Stomach (tissue), 4 donors: ENCODE measurements around the gene ITIH4.

Experiments
- CTCF ChIP-seq, 7 experiments: fragments of 450-650 bp in 4 of 7; fragments of 200-600 bp in 3 of 7; sonication (generic) in 3 of 7; IDR thresholded peaks; one replicate each; pipeline ENCODE4 v1.5.1; 2016 to 2019; ENCODE audit warnings: antibody characterized with exemption in 7 of 7, control low read depth in 2 of 7, mild to moderate bottlenecking in 1 of 7
- POLR2AphosphoS5 ChIP-seq, 3 donors: sonication (generic); formaldehyde crosslinking; IDR thresholded peaks; one replicate each; pipeline ENCODE4 v1.6.1; 2016; ENCODE audit warnings: antibody characterized with exemption in 3 of 3

GRCh38 chr3:52782412-52783210 lies 47.9 kb downstream of the ITIH4 start:
- no peak for TF ChIP-seq POLR2AphosphoS5 (IDR thresholded peaks at IDR 0.05)
- TF ChIP-seq CTCF (IDR thresholded peaks at IDR 0.05): no peak
